PC-9 (cell line): ENCODE measurements around the gene POU3F3. TPM values are rescaled to one million over a fixed set of nuclear protein-coding genes. Genes with fewer than 3 reads are reported as not detected.

Source experiments
- BruUV-seq: library from RNA; stranded (reverse); fragments of 400-500 nt; replicated peaks from 2 replicates; lab custom pipeline; 2021; lab: Mats Ljungman, UMichigan
- CTCF ChIA-PET: fragments of 300-600 bp; sonication (Branson Sonifier 250); formaldehyde crosslinking; loops from one replicate; lab custom pipeline; 2022; ENCODE audit warnings: antibody characterized with exemption; lab: Charles Lee
- POLR2A ChIA-PET: fragments of 300-600 bp; sonication (Branson Sonifier 250); formaldehyde crosslinking; loops from one replicate; lab custom pipeline; 2022; ENCODE audit warnings: antibody characterized with exemption; ENCODE audit not compliant: unreplicated experiment; lab: Charles Lee
- DNase-seq, 2 experiments: peaks; one replicate each; pipeline versions ENCODE4 v3.0.0 to v3.0.0-alpha.2; 2015 to 2022; ENCODE audit warnings: mixed read lengths in 1 of 2
- H2AFZ ChIP-seq: fragments of 200-600 bp; sonication (generic); 2 replicates; pipeline ENCODE4 v1.8.1; 2017; ENCODE audit warnings: antibody characterized with exemption
- H3F3A ChIP-seq: fragments of 200-600 bp; sonication (generic); 2 replicates; pipeline ENCODE4 v1.8.1; 2017; ENCODE audit warnings: antibody characterized with exemption, mild to moderate bottlenecking, low read depth; ENCODE audit not compliant: insufficient read depth
- H3K27ac ChIP-seq: fragments of 200-600 bp; sonication (generic); 2 replicates; pipeline ENCODE4 v1.6.1; 2016; ENCODE audit warnings: mixed run types
- H3K27me3 ChIP-seq: fragments of 200-600 bp; sonication (generic); 2 replicates; pipeline ENCODE4 v1.6.1; 2016; ENCODE audit warnings: low read depth, mixed run types; ENCODE audit not compliant: insufficient read depth
- H3K36me3 ChIP-seq: fragments of 200-600 bp; sonication (generic); 2 replicates; pipeline ENCODE4 v1.6.1; 2016; ENCODE audit warnings: low read depth, mixed run types
- H3K4me1 ChIP-seq: fragments of 200-600 bp; sonication (generic); replicated peaks from 2 replicates; pipeline ENCODE4 v1.6.1; 2016; ENCODE audit warnings: mixed run types; ENCODE audit not compliant: insufficient read depth
- H3K4me2 ChIP-seq: fragments of 200-600 bp; sonication (generic); 2 replicates; pipeline ENCODE4 v1.6.1; 2017; ENCODE audit warnings: mixed run types
- H3K4me3 ChIP-seq: fragments of 200-600 bp; sonication (generic); 2 replicates; pipeline ENCODE4 v1.6.1; 2016; ENCODE audit warnings: mixed run types
- H3K79me2 ChIP-seq: fragments of 200-600 bp; sonication (generic); 2 replicates; pipeline ENCODE4 v1.6.1; 2017; ENCODE audit warnings: low read depth, mixed run types
- H3K9me2 ChIP-seq: fragments of 200-600 bp; sonication (generic); 2 replicates; pipeline ENCODE4 v1.8.1; 2017; ENCODE audit warnings: mild to moderate bottlenecking; ENCODE audit not compliant: insufficient read depth
- H3K9me3 ChIP-seq: fragments of 200-600 bp; sonication (generic); 2 replicates; pipeline ENCODE4 v1.8.1; 2016; ENCODE audit warnings: low read depth; ENCODE audit not compliant: insufficient read depth
- H4K20me1 ChIP-seq: fragments of 200-600 bp; sonication (generic); 2 replicates; pipeline ENCODE4 v1.8.1; 2017; ENCODE audit not compliant: insufficient read depth
- CTCF ChIP-seq: fragments of 200-600 bp; sonication (generic); conservative IDR thresholded peaks from 2 replicates; pipeline ENCODE4 v1.6.1; 2017; ENCODE audit warnings: mixed run types, antibody characterized with exemption, mild to moderate bottlenecking, moderate library complexity
- EZH2 ChIP-seq: fragments of 200-600 bp; sonication (generic); IDR thresholded peaks from 2 replicates; pipeline ENCODE4 v1.8.0; 2017; ENCODE audit warnings: antibody characterized with exemption, low read depth
- intact Hi-C: fragments of 100-400 bp; cut with micrococcal nuclease; formaldehyde crosslinking; loops from one replicate; pipeline ENCODE4 v1.10.0; 2022; ENCODE audit not compliant: unreplicated experiment
- total RNA-seq: library from RNA; stranded (reverse); gene quantifications from 2 replicates; pipeline ENCODE4 v1.2.3, GENCODE V29; 2021

Gene POU3F3
- total RNA-seq, 1 experiment from 2014 or later = not detected

GRCh38 chr2:104840156-104840555 lies 13.8 kb upstream of the POU3F3 start:
- Histone ChIP-seq H3K9me2 (no peaks in the 10 kb centered on the region), H2AFZ (no peak overlapping the region), H4K20me1 (no peaks in the 10 kb centered on the region), H3K27ac (no peak overlapping the region), H3K79me2 (no peaks in the 10 kb centered on the region), H3K4me1 (no peaks in the 10 kb centered on the region), H3F3A (no peaks in the 10 kb centered on the region), H3K27me3 (no peaks in the 10 kb centered on the region), H3K36me3 (no peaks in the 10 kb centered on the region), H3K4me2 (no peak overlapping the region), H3K9me3 (no peaks in the 10 kb centered on the region), H3K4me3 (no peak overlapping the region)
- no TSS peak for BruUV-seq
- CTCF ChIA-PET = no interaction called here
- intact Hi-C loops = no loop called here
- TF ChIP-seq EZH2 (no peak), CTCF (no peak)
- DNase-seq = no peak
- POLR2A ChIA-PET = no interaction called here

- intact Hi-C loops = no loop called here
- no peak overlapping the region for H2AFZ ChIP-seq
- no peak for DNase-seq
- H3K27ac ChIP-seq = no peak overlapping the region
- CTCF ChIA-PET = no interaction called here
- no peaks in the 10 kb centered on the region for H3F3A ChIP-seq
- H3K9me2 ChIP-seq = no peaks in the 10 kb centered on the region
- no TSS peak for BruUV-seq
- H4K20me1 ChIP-seq = no peaks in the 10 kb centered on the region
- no peaks in the 10 kb centered on the region for H3K9me3 ChIP-seq
- no peaks in the 10 kb centered on the region for H3K36me3 ChIP-seq
- no peaks in the 10 kb centered on the region for H3K79me2 ChIP-seq
- no peak overlapping the region for H3K4me3 ChIP-seq
- H3K4me1 ChIP-seq = no peaks in the 10 kb centered on the region
- POLR2A ChIA-PET = no interaction called here
- TF ChIP-seq CTCF (no peak), EZH2 (no peak)
- peaks cover 7% of the 10 kb centered on the region for H3K27me3 ChIP-seq
- no peak overlapping the region for H3K4me2 ChIP-seq
These were observed 12.9 kb upstream of the POU3F3 start for GRCh38 chr2:104840893-104841585.

GRCh38 chr2:104841744-104842143 lies 12.2 kb upstream of the POU3F3 start:
- TF ChIP-seq EZH2 = no peak
- TF ChIP-seq CTCF = no peak
- ChIA-PET CTCF (no interaction called here), POLR2A (no interaction called here)
- H3K79me2 ChIP-seq = no peaks in the 10 kb centered on the region
- H3K9me2 ChIP-seq = no peaks in the 10 kb centered on the region
- no peak overlapping the region for H3K4me2 ChIP-seq
- H3K4me3 ChIP-seq = no peak overlapping the region
- no peaks in the 10 kb centered on the region for H3K9me3 ChIP-seq
- no peak overlapping the region for H2AFZ ChIP-seq
- no peaks in the 10 kb centered on the region for H4K20me1 ChIP-seq
- intact Hi-C loops = no loop called here
- peaks cover 12% of the 10 kb centered on the region for H3K27me3 ChIP-seq
- DNase-seq = no peak
- no TSS peak for BruUV-seq
- no peaks in the 10 kb centered on the region for H3K36me3 ChIP-seq
- no peaks in the 10 kb centered on the region for H3F3A ChIP-seq
- H3K4me1 ChIP-seq = no peaks in the 10 kb centered on the region
- no peak overlapping the region for H3K27ac ChIP-seq
